ENCODE measurements around the gene PCCA. TPM values are rescaled to one million over a fixed set of nuclear protein-coding genes. Genes with fewer than 3 reads are reported as not detected.

PCCA gene
- polyA plus RNA-seq, 1 of the 3 experiments (the other 2 are of a cell fraction), result 7.3 TPM

GRCh38 chr13:100542826-100543156 is 453.9 kb downstream of the PCCA start:
- 0 out of 2 replicates have a peak, but pooled peaks have one; percentile 8 for TF ChIP-seq SMC3 (IDR thresholded peaks at IDR 0.05; ENCODE audit: low read depth, low read length)
- peak; percentile 63 for TF ChIP-seq CTCF (IDR thresholded peaks at IDR 0.05)
- TF ChIP-seq CHD2 (IDR thresholded peaks at IDR 0.05; ENCODE audit: low read length, partially characterized antibody), result no peak
- 0 out of 2 replicates have a peak, but pooled peaks have one; percentile 9 for TF ChIP-seq RAD21 (IDR thresholded peaks at IDR 0.05; ENCODE audit: low read length)
- H3K36me3 ChIP-seq (replicated peaks in 1 of 2; ENCODE audit: control insufficient read depth in 1 of 2, insufficient read depth in 2 of 2, low read length in 1 of 2), result peaks cover 0 to 4% of the 10 kb centered on the region in 2 experiments
- H3K4me3 ChIP-seq (ENCODE audit: low read depth in 2 of 2, low read length in 1 of 2), result no peak overlapping the region; a peak in 1 of 4 replicates
- WGBS (ENCODE audit: low lambda C conversion rate), result 78% methylated on average over 8 of the region's 8 CpGs
- H3K9me3 ChIP-seq, result no peaks in the 10 kb centered on the region
- POLR2A ChIA-PET, result no interaction called here
- H2AFZ ChIP-seq (ENCODE audit: low read depth), result no peak overlapping the region
- H3K79me2 ChIP-seq (ENCODE audit: insufficient read depth), result no peaks in the 10 kb centered on the region
- H4K20me1 ChIP-seq (ENCODE audit: insufficient read depth), result no peaks in the 10 kb centered on the region
- H3K9me2 ChIP-seq, result no peaks in the 10 kb centered on the region
- no peak overlapping the region for H3K4me2 ChIP-seq
- no peak overlapping the region for H3K27ac ChIP-seq (ENCODE audit: low read depth in 2 of 2, low read length in 1 of 2)
- no peak overlapping the region for H3K9ac ChIP-seq
- CTCF ChIA-PET, result interaction anchor here (1.1 to 2.6 kb wide), 7 partner anchors 9 to 886 kb away, joined by 3 to 11 read pairs (median 5); no protein-coding TSS in a partner anchor
- no peaks in the 10 kb centered on the region for H3K27me3 ChIP-seq (ENCODE audit: insufficient read depth)
- no peak for DNase-seq
- H3F3A ChIP-seq (replicated peaks; ENCODE audit: insufficient read depth), result no peaks in the 10 kb centered on the region
- H3K4me1 ChIP-seq (ENCODE audit: control insufficient read depth in 1 of 2, insufficient read depth in 2 of 2, low read depth in 1 of 2, low read length in 1 of 2), result peaks cover 0 to 18% of the 10 kb centered on the region in 2 experiments; a peak in 2 of 4 replicates

GRCh38 chr13:100543872-100544602 is 455.1 kb downstream of the PCCA start:
- no peak overlapping the region for H3K27ac ChIP-seq (ENCODE audit: low read depth in 2 of 2, low read length in 1 of 2)
- DNase-seq, result no peak
- no peak for TF ChIP-seq GABPA (IDR thresholded peaks at IDR 0.05; ENCODE audit: low read depth)
- no peak for TF ChIP-seq USF2 (IDR thresholded peaks at IDR 0.05; ENCODE audit: borderline replicate concordance, low read depth, low read length)
- no peak for TF ChIP-seq POLR2AphosphoS5 (IDR thresholded peaks at IDR 0.05; ENCODE audit: low read depth, low read length)
- no peak for TF ChIP-seq FOXJ3 (CRISPR knock-in tag; IDR thresholded peaks at IDR 0.05)
- TF ChIP-seq TEAD4 (IDR thresholded peaks at IDR 0.05; ENCODE audit: borderline replicate concordance, insufficient read depth), result no peak
- no peak for TF ChIP-seq MEF2A (IDR thresholded peaks at IDR 0.05; ENCODE audit: borderline replicate concordance, low read depth)
- no peak for TF ChIP-seq YY1 (IDR thresholded peaks at IDR 0.05; ENCODE audit: low read depth)
- no peak for TF ChIP-seq RFX5 (IDR thresholded peaks at IDR 0.05; ENCODE audit: low read length)
- no peak for TF ChIP-seq FOXM1 (IDR thresholded peaks at IDR 0.05; ENCODE audit: low read depth)
- TF ChIP-seq NFIC (IDR thresholded peaks at IDR 0.05; ENCODE audit: borderline replicate concordance), result no peak
- no peak for TF ChIP-seq EZH2phosphoT487 (IDR thresholded peaks at IDR 0.05; ENCODE audit: borderline replicate concordance, low read depth)
- no peak for TF ChIP-seq RXRA (IDR thresholded peaks at IDR 0.05; ENCODE audit: borderline replicate concordance, low read depth)
- TF ChIP-seq FOSL2 (IDR thresholded peaks at IDR 0.05; ENCODE audit: borderline replicate concordance, low read depth), result no peak
- no peak overlapping the region for H3K4me3 ChIP-seq (ENCODE audit: low read depth in 2 of 2, low read length in 1 of 2)
- H3F3A ChIP-seq (replicated peaks; ENCODE audit: insufficient read depth), result no peaks in the 10 kb centered on the region
- no peaks in the 10 kb centered on the region for H3K27me3 ChIP-seq (ENCODE audit: insufficient read depth)
- WGBS (ENCODE audit: low lambda C conversion rate), result 92% methylated on average over 26 of the region's 26 CpGs
- H2AFZ ChIP-seq (ENCODE audit: low read depth), result no peak overlapping the region
- peaks cover 0 to 1% of the 10 kb centered on the region in 2 experiments for H3K36me3 ChIP-seq (replicated peaks in 1 of 2; ENCODE audit: control insufficient read depth in 1 of 2, insufficient read depth in 2 of 2, low read length in 1 of 2)
- ChIA-PET CTCF (interaction anchor here (0.5 to 2.6 kb wide), 7 partner anchors 13 to 887 kb away, joined by 3 to 11 read pairs (median 5); no protein-coding TSS in a partner anchor), POLR2A (no interaction called here)
- H4K20me1 ChIP-seq (ENCODE audit: insufficient read depth), result no peaks in the 10 kb centered on the region
- H3K9me3 ChIP-seq, result no peaks in the 10 kb centered on the region
- peaks cover 0 to 25% of the 10 kb centered on the region in 2 experiments; a peak in 2 of 4 replicates for H3K4me1 ChIP-seq (ENCODE audit: control insufficient read depth in 1 of 2, insufficient read depth in 2 of 2, low read depth in 1 of 2, low read length in 1 of 2)
- no peaks in the 10 kb centered on the region for H3K79me2 ChIP-seq (ENCODE audit: insufficient read depth)
- H3K9me2 ChIP-seq, result no peaks in the 10 kb centered on the region
- H3K9ac ChIP-seq, result no peak overlapping the region
- no peak overlapping the region for H3K4me2 ChIP-seq
